Fibroblast of skin of scalp (primary cell): ENCODE measurements around the gene SERPINB3.
"Not testable (repeated sequence)": the region's sequence is repeated elsewhere in the genome, so short reads cannot be mapped to it uniquely, and the experiment has no call there.

Source experiments
- DNase-seq: peaks from one replicate; pipeline ENCODE4 v3.0.0-alpha.2; 2013

SERPINB3 gene

GRCh38 chr18:63646936-63647335 lies 14.8 kb downstream of the SERPINB3 start:
- peak; percentile 65 for DNase-seq

GRCh38 chr18:63644694-63645093 lies 17.0 kb downstream of the SERPINB3 start:
- not testable (repeated sequence) for DNase-seq

GRCh38 chr18:63644142-63644541 lies 17.6 kb downstream of the SERPINB3 start, which contains the start of gene SERPINB4:
Gene SERPINB4, minus strand, starts transcription at chr18:63644256. Its CDS starts 679 bp downstream, at chr18:63643577.
- DNase-seq: not testable (repeated sequence)

- DNase-seq: not testable (repeated sequence)
These were observed 18.9 kb downstream of the SERPINB3 start for GRCh38 chr18:63642668-63643356.

GRCh38 chr18:63641157-63641680 lies 20.5 kb downstream of the SERPINB3 start:
- not testable (repeated sequence) for DNase-seq

- no peak for DNase-seq
These were observed 24.0 kb downstream of the SERPINB3 start for GRCh38 chr18:63637703-63638102.

GRCh38 chr18:63627819-63628218 lies 33.9 kb downstream of the SERPINB3 start:
- no peak for DNase-seq

GRCh38 chr18:63626431-63626830 lies 35.3 kb downstream of the SERPINB3 start:
- DNase-seq: no peak

- no peak for DNase-seq
These were observed 36.8 kb downstream of the SERPINB3 start for GRCh38 chr18:63624863-63625262.

GRCh38 chr18:63619661-63620060 lies 42.0 kb downstream of the SERPINB3 start:
- DNase-seq: no peak

GRCh38 chr18:63617915-63618234 lies 43.8 kb downstream of the SERPINB3 start:
- no peak for DNase-seq

GRCh38 chr18:63617049-63617914 lies 44.4 kb downstream of the SERPINB3 start:
- DNase-seq: no peak

GRCh38 chr18:63613420-63613819 lies 48.3 kb downstream of the SERPINB3 start:
- no peak for DNase-seq

- no peak for DNase-seq
These were observed 55.2 kb downstream of the SERPINB3 start for GRCh38 chr18:63606526-63606925.
